ENCODE results near the gene PADI4.

- TF ChIP-seq, protein P1, sequence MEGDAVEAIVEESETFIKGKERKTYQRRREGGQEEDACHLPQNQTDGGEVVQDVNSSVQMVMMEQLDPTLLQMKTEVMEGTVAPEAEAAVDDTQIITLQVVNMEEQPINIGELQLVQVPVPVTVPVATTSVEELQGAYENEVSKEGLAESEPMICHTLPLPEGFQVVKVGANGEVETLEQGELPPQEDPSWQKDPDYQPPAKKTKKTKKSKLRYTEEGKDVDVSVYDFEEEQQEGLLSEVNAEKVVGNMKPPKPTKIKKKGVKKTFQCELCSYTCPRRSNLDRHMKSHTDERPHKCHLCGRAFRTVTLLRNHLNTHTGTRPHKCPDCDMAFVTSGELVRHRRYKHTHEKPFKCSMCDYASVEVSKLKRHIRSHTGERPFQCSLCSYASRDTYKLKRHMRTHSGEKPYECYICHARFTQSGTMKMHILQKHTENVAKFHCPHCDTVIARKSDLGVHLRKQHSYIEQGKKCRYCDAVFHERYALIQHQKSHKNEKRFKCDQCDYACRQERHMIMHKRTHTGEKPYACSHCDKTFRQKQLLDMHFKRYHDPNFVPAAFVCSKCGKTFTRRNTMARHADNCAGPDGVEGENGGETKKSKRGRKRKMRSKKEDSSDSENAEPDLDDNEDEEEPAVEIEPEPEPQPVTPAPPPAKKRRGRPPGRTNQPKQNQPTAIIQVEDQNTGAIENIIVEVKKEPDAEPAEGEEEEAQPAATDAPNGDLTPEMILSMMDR (IDR thresholded peaks at IDR 0.05): no peak
- TF ChIP-seq POLR2A (IDR thresholded peaks at IDR 0.05): no peak
Observed at GRCh38 chr1:17276568-17276967, 31.4 kb upstream of the PADI4 start.
